ENCODE data around the gene SRPK1. TPM values are rescaled to one million over a fixed set of nuclear protein-coding genes. Genes with fewer than 3 reads are reported as not detected.

Gene SRPK1
- total RNA-seq: 31.2 to 33.0 TPM (median 32.0 TPM) in 3 replicates
- long read RNA-seq, full-length matches to known transcripts: 41 of 51 reads
- long read RNA-seq, partial matches to known transcripts: 5 of 51 reads
- long read RNA-seq, other reads (novel, unspliced or antisense): 5 of 51 reads

GRCh38 chr6:35920793-35921732 is at the start of gene SRPK1:
Gene SRPK1 (minus strand): TSS chr6:35921098. CDS start chr6:35921056, 42 bp downstream.
- peak; percentile 93 for DNase-seq (ENCODE audit: low spot score)
- Mint-ChIP-seq H3K36me3 (ENCODE audit: low read depth) (no peaks in the 10 kb centered on the region), H3K27me3 (ENCODE audit: low read depth) (no peaks in the 10 kb centered on the region), H3K27ac (ENCODE audit: unreplicated experiment) (peak within 1 kb of the TSS; percentile 97), H3K4me3 (ENCODE audit: unreplicated experiment) (peak within 1 kb of the TSS; percentile 93), H3K4me1 (ENCODE audit: low read depth) (peaks cover 34% of the 10 kb centered on the region), H3K9me3 (ENCODE audit: low read depth) (no peaks in the 10 kb centered on the region)
- TF ChIP-seq CTCF (IDR thresholded peaks at IDR 0.05): no peak

GRCh38 chr6:35970181-35970580 is 49.3 kb upstream of the SRPK1 start:
- peaks cover 4% of the 10 kb centered on the region for H3K27me3 Mint-ChIP-seq (ENCODE audit: low read depth)
- H3K36me3 Mint-ChIP-seq (ENCODE audit: low read depth): no peaks in the 10 kb centered on the region
- TF ChIP-seq CTCF (IDR thresholded peaks at IDR 0.05): no peak
- no peaks in the 10 kb centered on the region for H3K9me3 Mint-ChIP-seq (ENCODE audit: low read depth)
- H3K4me3 Mint-ChIP-seq (ENCODE audit: unreplicated experiment): no peak overlapping the region
- H3K4me1 Mint-ChIP-seq (ENCODE audit: low read depth): peaks cover 7% of the 10 kb centered on the region
- H3K27ac Mint-ChIP-seq (ENCODE audit: unreplicated experiment): no peak overlapping the region
- no peak for DNase-seq (ENCODE audit: low spot score)

- H3K4me1 Mint-ChIP-seq (ENCODE audit: low read depth): peaks cover 7% of the 10 kb centered on the region
- peaks cover 4% of the 10 kb centered on the region for H3K27me3 Mint-ChIP-seq (ENCODE audit: low read depth)
- no peak overlapping the region for H3K4me3 Mint-ChIP-seq (ENCODE audit: unreplicated experiment)
- no peak for DNase-seq (ENCODE audit: low spot score)
- no peaks in the 10 kb centered on the region for H3K9me3 Mint-ChIP-seq (ENCODE audit: low read depth)
- H3K36me3 Mint-ChIP-seq (ENCODE audit: low read depth): no peaks in the 10 kb centered on the region
- TF ChIP-seq CTCF (IDR thresholded peaks at IDR 0.05): no peak
- no peak overlapping the region for H3K27ac Mint-ChIP-seq (ENCODE audit: unreplicated experiment)
Observed at GRCh38 chr6:35969646-35970045, 48.7 kb upstream of the SRPK1 start.

GRCh38 chr6:35968821-35969220 is 47.9 kb upstream of the SRPK1 start:
- H3K4me3 Mint-ChIP-seq (ENCODE audit: unreplicated experiment): no peak overlapping the region
- H3K27me3 Mint-ChIP-seq (ENCODE audit: low read depth): peaks cover 4% of the 10 kb centered on the region
- peaks cover 7% of the 10 kb centered on the region for H3K4me1 Mint-ChIP-seq (ENCODE audit: low read depth)
- no peaks in the 10 kb centered on the region for H3K36me3 Mint-ChIP-seq (ENCODE audit: low read depth)
- TF ChIP-seq CTCF (IDR thresholded peaks at IDR 0.05): no peak
- H3K9me3 Mint-ChIP-seq (ENCODE audit: low read depth): no peaks in the 10 kb centered on the region
- no peak overlapping the region for H3K27ac Mint-ChIP-seq (ENCODE audit: unreplicated experiment)
- DNase-seq (ENCODE audit: low spot score): no peak

- no peak overlapping the region for H3K4me3 Mint-ChIP-seq (ENCODE audit: unreplicated experiment)
- peaks cover 6% of the 10 kb centered on the region for H3K27me3 Mint-ChIP-seq (ENCODE audit: low read depth)
- TF ChIP-seq CTCF (IDR thresholded peaks at IDR 0.05): no peak
- no peaks in the 10 kb centered on the region for H3K9me3 Mint-ChIP-seq (ENCODE audit: low read depth)
- no peak overlapping the region for H3K27ac Mint-ChIP-seq (ENCODE audit: unreplicated experiment)
- DNase-seq (ENCODE audit: low spot score): no peak
- H3K4me1 Mint-ChIP-seq (ENCODE audit: low read depth): no peaks in the 10 kb centered on the region
- H3K36me3 Mint-ChIP-seq (ENCODE audit: low read depth): no peaks in the 10 kb centered on the region
Observed at GRCh38 chr6:35967076-35967774, 46.3 kb upstream of the SRPK1 start.
